GM21619 (cell line): ENCODE measurements around the gene GCA.

Source experiments
- ATAC-seq: cut with Tn5 transposase; IDR thresholded peaks from one replicate; pipeline ENCODE4 v1.9.1; 2021; ENCODE audit not compliant: unreplicated experiment

The GCA gene

DNA sequence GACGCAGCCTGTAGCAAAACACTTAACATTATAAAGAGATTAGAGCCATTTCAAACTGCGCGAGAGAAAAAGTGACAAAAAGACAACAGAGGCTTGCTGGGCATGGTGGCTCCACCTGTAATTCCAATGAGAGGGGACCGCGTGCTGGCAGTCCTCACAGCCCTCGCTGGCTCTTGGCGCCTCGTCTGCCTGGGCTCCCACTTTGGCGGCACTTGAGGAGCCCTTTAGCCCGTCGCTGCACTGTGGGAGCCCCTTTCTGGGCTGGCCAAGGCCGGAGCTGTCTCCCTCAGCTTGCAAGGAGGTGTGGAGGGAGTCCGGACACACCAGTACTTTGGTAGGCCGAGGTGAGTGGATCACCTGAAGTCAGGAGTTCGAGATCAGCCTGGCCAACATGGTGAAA lies 16.1 kb upstream of the GCA start:
- no peak for ATAC-seq

DNA sequence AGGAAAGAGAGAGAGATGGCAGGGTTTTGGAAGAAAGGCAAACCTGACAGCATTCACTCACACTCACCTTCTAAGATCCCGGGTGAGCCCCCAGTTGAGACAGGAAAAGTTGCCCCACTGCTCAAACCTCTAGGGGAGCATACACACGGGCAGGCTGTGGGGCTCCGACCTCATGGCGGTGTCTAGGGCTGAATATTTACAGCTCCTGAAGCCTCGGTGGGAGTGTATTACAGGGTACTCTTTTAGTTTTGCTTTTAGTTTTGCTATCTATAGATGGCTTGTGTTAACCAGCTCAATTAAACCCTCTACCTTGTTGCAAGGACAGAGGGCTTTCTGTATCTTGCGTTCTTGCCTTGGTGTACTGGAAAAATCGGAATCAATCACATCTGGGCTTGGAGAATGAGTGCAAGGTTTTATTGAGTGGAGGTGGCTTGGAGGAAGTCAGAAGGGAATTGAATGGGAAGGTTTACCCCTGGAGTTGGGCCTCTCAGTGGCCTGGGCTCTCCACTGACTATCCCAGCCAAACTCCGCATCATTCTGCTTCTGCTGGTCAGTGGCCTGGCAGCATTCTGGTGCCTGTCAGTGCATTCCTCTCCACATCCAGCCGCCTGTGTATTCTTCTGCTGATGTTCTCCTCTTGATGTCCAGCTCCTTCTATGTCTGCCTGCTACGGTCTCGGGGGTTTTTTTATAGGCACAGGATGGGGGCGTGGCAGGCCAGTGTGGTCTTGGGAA lies 15.3 kb upstream of the GCA start:
- ATAC-seq = peak; percentile 88

DNA sequence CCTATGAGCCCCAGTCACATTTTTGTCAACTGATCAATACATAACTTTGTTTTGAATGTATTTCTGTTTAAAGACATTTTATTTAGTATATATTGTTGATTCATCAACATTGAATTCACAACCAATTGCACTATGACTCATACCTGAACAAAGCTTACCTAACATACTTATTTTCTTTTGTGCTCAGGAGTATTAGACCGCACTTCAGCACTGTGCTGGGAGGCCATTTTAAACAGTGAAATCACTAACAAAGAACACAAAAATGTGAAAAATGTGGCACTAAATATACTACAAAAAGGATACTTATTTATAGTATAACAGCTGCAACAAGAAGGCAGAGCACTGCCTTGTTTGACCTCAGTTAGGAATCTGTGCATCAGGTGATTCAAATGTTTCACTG lies 13.1 kb upstream of the GCA start:
- ATAC-seq = no peak

DNA sequence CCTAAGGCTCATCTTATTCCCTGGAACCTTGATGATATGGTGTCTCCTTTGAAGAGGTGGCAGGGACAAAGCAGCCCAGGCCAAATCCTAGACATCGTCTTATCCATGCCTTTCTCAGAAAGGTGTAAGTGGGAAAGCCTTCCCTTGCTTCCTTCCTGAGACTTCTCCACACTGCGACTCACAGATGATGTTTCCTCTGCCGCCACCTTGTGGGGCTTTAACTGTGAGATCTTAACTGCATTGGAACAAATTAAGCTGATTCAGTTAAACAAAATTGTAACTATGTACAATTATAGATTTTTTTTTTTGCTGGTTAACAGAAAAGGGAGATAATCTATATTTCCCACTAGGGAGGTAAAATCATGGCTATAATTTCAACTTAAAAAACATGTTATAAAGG lies 10.0 kb upstream of the GCA start:
- ATAC-seq = peak; percentile 63

DNA sequence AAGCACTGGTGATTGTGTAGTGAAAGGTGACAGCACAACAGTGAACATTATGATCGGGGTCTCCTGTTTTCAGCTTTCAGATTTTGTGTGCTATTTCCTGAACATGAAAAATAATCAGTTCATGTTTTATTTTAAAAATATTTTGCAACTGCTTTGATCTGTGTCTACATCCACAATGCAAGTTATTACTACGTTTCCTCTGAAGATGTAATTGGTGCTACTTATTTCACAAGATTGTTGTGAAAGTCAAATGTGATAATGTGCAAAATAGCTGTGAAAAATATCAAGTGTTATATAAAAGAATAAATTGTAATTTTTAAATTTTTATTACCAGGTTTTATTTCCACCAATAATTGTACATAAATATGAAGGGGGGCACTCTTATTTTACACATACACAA lies 6.1 kb upstream of the GCA start:
- no peak for ATAC-seq

DNA sequence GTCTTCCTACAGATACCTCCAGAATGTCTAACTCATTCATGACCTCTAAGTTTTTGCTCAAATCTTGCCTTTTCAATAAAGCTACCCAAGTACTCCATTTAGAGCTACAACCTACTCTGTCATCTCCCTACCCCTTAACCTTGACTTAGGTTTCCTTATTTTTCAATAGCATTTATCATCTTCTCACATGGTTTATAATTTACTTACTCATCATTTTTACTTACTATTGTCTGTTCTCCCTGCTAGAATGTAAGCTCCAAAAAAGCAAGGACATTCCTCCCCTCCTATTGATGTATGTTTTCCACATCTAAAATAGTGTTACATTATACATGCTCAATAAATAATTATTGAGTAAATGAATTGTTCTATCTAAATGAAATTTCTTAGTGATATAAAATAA lies 3.1 kb upstream of the GCA start:
- no peak for ATAC-seq

DNA sequence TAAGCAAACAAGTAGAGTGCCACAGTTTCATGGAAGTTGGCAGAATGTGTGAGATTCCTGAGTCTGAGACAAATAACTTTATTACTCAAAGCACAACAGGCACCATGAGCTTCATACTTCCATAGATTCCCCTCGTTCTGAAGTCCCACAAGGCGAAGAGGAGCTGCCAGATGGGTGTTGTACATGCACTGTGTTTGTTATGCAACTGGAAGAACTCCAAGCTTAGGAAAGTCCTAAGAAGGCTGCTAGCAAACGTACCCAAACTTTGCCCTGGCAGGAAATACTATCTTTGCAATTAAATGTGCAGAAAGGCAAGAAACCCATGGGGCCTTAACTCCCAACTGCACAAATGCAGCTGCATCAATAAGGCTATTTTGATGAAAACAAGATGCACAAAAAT lies 1.6 kb upstream of the GCA start:
- no peak for ATAC-seq

DNA sequence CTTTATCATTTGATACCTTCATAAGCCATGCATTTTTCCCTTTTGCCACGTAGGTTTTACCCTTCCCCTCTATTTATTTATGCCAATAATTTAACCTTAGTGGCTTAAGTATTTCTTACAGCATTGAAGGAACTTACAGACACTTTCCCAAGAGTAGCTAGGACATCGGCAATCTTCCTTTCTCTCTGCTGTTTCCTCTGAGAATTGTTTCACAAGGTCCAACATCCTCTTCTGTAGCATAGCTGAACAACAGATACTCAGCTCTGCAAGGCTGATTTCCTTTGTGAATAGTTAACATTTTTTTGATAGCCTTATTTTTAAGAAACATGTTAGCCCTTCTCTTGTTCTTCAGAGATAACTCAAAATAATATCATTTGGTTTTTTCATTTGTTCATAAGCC lies 1.1 kb upstream of the GCA start:
- ATAC-seq = no peak

DNA sequence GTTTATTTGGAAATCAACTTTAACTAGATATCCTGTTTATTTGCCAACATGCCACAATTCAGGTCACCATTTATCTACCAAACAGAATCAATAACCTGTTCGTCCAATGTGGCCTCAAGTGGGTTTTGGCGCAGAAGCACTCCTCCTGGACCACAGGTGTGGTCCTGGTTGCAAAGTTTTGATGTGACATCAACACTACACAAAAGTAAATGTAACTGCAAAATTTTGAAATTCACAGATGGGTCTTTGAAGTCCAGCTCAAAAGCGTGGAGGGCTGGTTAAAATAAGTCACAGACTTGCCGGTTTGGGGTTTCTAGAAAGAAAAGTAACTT lies 474 bp upstream of the GCA start:
- ATAC-seq = no peak

DNA sequence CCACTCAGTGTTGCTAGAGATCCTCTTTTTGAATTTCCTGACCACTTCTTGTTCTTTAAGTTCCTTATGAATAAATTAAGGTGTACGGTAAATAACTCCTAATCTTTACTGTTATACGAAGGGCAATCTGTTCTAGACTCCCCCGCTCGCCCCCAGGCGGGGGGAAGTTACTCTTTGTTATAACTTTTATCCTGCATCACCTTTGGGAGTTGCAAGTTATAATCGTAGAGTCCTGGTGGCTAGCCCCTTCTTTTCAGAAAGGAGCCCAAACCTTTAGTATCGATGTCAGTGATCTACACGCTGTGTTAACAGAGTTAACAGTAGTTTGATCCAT lies 652 bp downstream of the GCA start:
- ATAC-seq = no peak

DNA sequence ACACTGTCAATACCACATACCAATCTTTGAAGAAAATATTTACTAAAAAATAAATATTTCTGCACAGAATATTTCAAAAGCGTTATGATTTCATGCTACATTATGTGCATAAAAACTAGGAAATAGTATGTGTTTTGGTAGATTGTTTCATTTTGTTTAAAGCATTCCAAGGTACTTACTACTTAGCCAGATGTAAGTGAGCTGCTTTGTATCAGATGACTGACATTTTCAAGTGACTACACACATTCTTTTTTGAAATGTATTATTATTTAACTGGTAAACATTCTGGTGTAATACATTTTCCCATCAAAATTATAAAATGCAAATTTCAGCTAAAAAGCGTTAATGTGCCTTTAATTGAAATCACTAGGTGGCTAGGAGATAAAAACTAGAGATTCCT lies 21.5 kb downstream of the GCA start:
- no peak for ATAC-seq

DNA sequence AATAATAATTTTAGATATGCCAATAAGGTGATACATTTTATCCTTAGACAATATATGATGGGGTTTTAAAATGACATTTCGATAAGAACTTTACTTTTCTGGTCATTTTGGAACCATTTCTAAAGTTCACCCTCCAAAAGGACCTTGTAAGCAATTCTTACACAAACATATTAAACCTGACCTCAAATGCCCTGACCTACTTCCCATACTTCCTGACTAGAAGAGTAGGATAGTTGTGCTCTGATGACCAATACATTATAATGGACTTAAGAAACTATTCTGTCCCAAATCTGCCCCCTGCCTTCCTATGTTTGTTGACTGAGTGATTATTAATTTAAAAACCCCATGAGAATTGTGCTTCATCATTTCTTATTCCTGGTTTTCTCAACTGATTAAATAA lies 24.6 kb downstream of the GCA start:
- no peak for ATAC-seq

DNA sequence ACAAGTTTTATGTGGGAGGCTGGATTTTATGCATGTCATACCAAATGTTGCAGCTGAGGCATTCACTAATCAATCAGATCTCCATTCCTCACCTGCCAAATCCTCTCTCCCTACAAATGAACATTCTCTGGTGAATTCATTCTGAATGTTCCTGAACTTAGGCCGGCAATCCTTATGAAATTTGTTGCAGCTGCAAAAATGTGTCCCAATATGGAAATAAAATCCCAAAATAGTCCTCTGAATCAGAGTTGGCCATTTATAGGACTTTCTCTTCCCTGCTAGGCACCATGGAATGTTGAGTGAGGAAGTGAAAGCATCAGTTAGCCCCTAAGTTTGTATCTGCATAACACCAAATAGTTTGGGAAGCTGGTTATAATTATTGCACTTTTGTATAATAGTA lies 25.6 kb downstream of the GCA start:
- ATAC-seq = no peak

DNA sequence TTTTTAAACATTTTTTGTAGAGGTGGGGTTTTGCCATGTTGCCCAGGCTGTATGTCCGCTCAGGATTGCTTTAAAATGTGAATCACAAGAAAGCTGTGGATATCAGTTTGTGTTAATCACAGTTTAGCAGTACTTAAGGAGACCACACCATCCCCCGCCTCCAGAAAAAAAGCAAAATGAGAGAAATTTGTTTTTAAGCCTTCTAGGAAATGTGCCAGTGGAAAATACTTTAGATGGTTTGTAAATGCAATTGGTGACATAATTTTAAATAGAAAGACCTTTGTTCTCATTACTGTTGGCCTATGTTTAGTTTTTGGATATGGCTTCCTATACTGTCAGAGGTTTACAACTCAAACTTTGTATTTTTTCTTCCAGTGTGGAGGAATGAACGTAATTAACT lies 27.0 kb downstream of the GCA start:
- ATAC-seq = no peak

DNA sequence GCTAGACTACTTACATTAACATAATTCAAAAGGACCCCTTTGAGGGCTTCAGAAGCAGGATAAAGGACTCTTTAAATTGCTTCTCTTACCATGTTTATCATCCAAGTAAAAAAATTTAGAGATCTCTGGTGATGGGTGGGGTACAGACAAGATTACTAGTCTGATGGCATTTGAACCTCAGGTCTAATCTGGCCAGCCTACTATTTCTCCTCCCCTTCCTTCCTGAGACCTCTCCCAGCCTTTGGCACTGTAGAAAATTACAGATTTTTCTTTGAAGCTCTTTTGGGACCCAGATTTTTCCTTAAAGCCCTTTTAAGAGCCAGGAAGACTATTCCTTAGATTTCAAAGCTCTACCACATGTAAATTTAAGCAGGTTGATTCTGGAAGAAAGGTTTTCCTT lies 28.9 kb downstream of the GCA start:
- no peak for ATAC-seq

DNA sequence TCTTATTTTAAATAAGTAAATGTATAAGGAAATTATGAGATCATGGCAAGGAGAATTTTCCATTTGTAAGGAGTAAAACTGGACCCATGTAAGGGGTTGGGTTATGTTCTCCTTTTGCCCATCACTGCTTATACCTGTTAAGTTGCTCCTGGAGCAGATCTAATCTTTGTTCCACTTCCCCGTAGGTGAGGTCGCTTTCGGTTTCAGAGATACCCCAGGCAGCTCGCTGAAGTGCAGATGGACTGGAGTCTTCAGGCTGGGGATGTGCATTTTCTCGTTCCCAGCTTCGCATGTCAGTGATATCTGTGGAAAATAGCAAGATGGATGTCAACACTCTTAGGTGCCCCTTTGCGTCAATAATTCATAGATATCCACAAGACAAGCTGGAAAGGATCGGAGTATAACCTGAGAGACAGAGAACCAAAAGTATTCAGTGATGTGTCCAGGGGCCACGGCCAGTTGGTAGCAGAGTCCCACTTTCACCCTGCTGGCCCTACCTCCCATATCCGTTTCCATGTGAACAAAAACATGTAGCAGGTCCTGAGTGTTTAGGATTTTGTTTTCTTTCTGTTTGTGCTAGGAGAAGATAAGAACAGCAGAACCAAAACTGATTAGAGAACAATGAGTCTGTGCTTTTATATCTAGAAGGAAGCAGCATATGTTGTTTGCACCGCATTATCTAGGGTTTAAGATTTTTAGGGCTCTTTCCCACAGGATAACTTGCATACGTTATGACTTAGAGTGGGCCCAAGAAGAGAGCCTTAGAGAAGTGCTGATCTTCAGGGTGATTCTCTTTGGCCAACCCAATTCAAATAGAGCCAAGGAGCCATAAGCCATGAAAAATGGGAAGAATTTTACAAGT lies 36.0 kb downstream of the GCA start:
- peak; percentile 59 for ATAC-seq

DNA sequence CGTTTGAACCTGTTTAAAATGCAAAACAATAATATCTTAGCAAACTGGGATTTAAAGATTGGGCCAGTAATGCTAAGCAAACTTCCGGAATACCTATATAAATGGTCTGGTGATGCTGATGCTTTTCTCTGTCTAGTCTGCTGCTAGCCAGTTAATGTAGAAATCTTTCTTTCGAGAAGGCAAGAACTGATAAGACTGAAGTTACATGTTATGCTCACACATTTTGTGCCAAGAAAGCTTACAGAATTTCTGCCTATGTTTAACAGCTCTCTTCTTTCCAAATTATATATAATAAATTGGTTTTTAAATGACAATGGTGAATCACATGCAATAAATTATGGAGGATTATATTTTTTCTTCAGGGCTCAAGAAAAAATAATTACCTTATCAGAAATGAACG lies 37.9 kb downstream of the GCA start:
- ATAC-seq = no peak

DNA sequence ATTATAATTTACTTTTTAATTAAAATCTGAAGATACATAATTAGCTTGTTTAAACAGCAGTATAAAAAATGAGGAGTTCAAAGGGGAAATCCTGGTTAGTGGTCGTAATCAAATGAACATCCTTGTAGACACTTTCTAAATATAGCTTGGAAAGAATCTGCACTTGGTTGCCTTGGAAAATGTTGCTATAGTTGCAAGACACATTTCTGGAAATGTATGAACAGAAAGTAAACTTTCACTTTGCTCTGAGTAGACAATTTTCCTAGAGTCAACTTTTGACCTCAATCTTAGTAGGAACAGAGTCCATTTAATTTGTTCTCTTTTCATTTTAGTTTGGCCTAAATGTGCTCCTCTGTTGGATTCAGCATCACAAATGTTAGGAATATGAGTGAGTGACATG lies 38.3 kb downstream of the GCA start:
- ATAC-seq = no peak

DNA sequence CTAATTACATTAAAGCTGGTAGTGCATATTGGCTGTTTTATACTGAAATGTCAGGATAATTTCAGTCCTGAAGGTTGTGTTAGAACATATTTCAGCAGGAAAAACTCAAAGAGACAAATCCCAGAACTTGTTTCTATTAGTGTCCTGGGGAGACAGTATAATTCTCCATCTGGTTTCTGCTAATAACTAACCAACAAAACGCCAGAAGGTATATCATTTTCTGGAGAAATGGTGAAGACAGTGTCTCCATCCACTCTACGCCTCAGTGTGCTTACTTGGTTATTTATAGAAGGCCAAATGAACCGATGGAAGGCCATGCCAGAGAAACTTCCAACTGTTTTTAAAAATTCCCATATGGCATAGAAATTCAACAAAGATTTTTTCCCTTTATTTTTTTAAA lies 41.6 kb downstream of the GCA start:
- ATAC-seq = no peak

DNA sequence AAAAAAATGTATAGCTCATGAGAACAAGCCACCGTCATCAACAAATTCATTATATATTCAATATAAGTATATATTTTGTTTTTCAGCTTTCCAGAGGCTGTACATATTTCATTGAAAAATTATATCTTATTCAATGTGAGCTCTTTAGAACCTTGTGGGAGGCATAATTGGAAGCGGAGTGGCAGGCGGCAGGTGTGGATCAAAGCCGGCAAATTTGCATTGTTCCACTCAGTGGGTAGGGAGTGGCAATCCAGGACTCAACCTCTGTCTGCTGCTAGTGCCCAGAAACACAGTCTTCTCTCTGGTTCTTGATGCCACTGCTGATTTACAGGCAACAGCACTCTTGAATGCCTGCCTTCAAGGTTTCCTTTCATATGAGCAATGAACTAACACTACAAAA lies 46.9 kb downstream of the GCA start:
- ATAC-seq = no peak

DNA sequence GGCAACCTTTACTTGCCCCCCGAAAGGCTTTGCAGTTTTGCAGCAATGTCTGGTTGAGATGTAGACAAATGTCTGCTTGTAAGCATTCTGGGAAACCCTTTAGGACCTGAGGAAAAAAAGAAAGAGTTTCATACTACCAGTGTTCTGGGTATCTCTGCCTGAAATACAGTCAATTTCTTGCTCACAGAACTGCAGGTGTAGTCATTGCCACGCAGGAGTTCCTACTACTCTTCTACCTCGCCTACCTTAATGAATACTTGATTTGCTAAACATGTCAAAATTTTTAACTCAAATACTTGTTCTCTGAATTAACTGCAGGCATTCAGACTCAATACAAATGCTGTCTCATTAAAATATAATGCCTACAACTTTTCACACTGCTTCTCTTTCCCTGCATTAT lies 56.4 kb downstream of the GCA start:
- no peak for ATAC-seq

DNA sequence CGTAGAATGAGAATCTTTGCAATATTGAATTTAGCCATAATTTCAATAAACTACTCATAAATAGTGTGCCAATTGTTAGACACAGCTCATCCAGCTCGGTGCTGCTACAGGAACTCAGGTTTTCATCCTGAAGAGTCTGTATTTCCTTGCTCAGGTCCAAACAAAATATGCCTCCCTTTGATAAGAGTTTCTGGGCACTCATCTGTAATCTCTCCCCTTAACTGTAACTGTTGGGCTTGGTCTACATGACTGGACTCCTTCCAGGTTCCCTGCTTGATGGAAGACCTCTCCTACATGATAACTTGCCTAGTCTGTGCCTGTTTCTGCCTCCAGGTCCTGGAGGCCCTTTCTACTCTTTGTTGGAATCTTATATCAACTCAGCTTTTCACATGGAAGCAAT lies 57.9 kb downstream of the GCA start:
- no peak for ATAC-seq

DNA sequence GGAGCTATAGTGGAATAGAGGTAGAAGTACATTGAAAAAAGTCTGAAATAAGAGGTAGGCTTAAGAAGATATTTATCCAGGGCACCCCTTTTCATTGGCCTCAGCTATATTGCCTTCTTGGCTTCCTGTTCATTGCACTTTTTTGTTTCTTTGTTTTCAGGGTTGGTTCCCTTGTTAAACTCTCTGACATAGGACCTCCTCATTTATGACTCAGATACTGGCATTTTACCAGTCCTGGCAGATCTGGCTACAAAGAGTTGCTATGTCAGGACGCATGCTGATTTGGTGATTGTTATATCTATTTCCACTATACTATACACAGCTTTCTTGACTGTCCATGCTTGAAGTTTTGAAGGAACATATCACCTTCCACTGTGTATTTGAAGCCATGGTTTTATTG lies 60.0 kb downstream of the GCA start:
- ATAC-seq = no peak
